Endometrium (tissue), 2 donors: ENCODE measurements around the gene GAS2L2.
"Not testable (repeated sequence)": the region's sequence is repeated elsewhere in the genome, so short reads cannot be mapped to it uniquely, and the experiment has no call there.

Experiments
- FAIRE-seq: peaks from 2 replicates; lab custom pipeline; 2012; peaks lifted over from hg19 to GRCh38; lab: Jason Lieb, UNC
- donor health status: control.
- donor health status: control.

Gene GAS2L2

DNA sequence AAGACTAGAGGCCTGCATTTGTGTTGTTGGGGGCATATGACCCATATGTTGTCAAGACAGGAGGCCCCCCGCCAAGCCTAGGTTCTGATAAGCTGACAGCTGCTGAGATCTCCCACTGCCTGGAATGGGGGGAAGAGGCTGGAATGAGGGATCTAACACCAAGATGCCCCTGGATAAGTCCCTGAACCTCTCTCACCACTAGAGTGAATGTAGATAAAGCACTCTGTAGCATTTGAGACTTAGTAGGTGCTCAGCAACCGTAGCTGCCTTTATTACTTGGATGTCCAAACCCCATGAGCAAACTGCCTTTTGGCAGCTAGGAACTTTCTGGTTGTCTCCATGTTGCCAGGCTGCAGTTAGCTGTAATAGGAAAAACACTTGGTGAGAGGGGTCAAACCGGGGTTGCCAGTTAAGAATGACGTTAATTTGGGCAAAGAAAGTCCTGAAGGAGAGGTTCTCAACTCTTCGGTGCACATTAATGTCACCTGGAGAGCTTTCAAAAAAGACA is 26.0 kb downstream of the GAS2L2 start:
- FAIRE-seq, result no peak

DNA sequence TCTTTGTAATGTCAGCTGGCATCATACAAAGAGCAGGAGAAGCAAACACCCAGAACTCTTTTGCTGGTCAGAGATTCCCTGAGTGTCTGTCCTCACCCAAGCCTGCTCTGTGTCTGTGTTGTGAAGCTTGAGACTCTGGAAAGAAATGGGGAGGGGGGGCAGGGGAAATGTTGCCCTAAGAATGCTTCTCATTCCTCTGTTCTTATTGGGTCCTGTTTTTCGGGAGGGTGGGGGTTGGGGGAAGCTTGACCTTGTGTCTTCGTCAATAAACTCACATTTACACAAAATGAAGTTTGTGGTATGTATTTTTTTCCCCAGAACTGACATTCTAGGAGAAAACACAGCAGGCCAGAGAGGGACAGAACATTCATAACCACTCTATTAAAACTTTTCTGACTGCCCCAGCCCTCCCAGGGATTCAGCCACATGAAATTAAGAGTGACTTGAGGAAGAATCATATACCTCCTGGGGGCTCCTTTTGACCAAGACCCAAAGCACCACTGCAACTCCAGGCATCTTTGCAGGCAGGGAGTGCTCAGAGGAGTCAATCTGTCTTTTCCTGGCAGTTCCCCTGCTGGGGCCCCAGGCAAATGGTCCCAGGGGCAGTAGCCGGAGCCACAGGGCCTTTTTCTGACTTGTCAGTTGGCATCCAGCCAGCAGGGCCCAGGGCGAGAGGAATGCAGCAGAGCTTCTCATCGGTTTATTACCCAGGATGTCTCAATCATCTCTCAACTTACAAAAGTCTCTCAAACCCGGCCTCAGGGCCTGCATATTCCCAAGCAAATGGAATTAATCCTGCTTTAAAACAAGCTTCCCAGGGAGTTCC is 26.7 kb downstream of the GAS2L2 start:
- no peak for FAIRE-seq

GRCh38 chr17:35725802-35726126 is 27.3 kb downstream of the GAS2L2 start:
- no peak for FAIRE-seq

DNA sequence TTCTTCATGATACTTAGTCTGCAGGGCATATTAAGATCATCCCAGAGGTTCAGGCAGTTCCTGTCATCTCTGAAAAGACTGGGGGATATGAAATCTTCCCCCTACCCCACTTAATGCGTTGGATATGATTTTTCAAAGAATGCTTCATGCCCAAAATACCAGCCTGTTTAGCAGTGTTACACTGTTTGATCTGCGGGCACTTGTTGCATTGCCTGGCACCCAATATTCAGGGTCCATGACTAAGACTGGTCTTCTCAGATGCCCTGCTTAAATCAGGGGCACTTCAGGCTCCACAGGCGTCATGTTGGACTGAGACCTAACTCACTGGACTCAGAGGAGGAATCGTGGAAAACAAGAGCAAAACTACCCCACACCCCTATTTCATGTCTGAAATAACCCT is 28.0 kb downstream of the GAS2L2 start:
- FAIRE-seq, result no peak

GRCh38 chr17:35723735-35724134 is 29.3 kb downstream of the GAS2L2 start:
- FAIRE-seq, result no peak

DNA sequence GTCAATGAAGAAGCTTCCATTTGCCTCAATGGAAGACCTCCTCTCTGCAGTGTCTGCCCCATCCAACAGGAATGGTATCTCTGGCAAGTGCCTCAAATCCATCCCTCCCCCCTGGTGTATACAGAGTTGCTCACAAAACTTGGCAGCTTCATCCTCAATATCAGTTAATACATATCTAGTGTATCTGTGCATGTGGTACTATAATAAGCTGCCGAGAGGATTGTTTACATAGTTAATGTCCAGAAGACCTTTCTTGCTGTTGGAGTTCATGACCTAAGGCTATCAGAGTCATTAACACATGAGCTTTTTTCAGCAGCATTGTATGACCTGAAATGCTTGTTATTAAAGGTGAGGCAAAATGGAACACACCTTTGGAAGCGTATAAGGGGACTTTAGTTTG is 35.6 kb downstream of the GAS2L2 start:
- FAIRE-seq, result no peak

GRCh38 chr17:35716897-35717465 is 36.1 kb downstream of the GAS2L2 start:
- no peak for FAIRE-seq

GRCh38 chr17:35716173-35716572 is 36.9 kb downstream of the GAS2L2 start:
- no peak for FAIRE-seq

- no peak for FAIRE-seq
Measured at GRCh38 chr17:35715416-35715815, 37.6 kb downstream of the GAS2L2 start.

- no peak for FAIRE-seq
Measured at GRCh38 chr17:35714988-35715387, 38.1 kb downstream of the GAS2L2 start.

DNA sequence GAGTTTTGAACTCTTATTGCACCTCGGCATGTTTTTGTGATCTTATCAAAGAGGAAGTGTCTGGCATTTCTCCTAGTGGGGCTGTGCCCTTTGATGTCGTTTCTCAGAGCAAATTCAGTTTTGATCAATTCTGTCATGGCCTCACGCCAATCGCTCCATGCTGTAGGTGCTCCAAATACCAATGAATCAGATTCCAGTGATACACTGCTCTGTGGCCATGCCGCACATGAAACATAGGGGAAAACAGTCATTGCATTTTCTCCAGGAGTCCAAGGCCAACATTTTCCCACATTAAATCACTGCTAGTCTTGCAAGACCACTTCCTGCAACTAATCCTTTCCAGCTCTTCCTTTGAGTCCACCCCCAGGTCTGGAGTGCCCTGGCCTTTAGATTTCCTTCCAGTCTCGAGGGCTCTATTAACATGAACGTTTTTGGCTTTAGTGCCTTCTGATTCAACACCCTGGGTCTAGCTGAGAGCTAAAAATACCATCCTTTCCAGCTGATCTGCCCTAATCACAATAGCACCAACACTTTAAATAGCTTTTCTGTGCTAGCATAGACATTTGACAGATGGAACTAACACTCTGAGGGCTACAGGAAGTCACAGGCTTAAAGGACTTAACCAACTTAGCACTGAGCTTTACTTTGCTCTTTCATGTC is 39.8 kb downstream of the GAS2L2 start:
- FAIRE-seq, result no peak

GRCh38 chr17:35710950-35711349 is 42.1 kb downstream of the GAS2L2 start:
- no peak for FAIRE-seq

- FAIRE-seq, result no peak
Measured at GRCh38 chr17:35709874-35710273, 43.2 kb downstream of the GAS2L2 start.

DNA sequence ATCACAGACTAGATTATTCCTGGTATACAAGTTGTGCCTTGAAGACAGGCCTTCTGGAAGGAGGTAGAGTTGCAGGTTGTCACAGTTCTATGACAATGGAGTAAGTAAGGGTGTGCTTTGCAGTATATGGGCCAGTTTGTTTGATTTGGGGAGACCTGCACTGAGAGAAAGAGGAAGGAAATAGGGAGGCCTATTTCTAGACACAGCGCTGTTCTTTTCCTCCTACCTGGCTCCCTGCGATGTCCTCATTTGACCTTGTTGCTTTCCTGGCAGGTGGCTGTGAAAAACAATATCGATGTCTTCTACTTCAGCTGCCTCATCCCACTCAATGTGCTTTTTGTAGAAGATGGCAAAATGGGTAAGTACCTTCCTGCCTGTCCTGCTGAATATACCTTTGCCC is 44.1 kb downstream of the GAS2L2 start:
- FAIRE-seq, result no peak

GRCh38 chr17:35708149-35708548 is 44.9 kb downstream of the GAS2L2 start:
- no peak for FAIRE-seq

DNA sequence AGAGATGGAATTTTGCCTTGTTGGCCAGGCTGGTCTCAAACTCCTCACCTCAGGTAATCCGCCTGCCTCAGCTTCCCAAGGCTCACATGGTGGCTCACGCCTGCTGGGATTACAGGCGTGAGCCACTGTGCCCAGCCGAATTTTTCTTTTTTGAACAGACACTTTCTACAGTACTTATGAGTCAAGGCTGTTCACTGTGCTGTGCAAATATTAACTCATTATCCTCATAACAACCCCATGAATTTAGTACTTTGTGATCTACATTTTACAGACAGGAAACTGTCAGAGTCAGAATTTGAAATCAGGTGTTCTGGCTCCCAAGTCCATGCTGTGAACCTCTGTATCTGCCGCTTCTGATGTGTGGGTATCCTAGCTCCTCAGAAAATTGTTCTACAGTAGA is 47.3 kb downstream of the GAS2L2 start:
- FAIRE-seq, result no peak

- no peak for FAIRE-seq
Measured at GRCh38 chr17:35705230-35705629, 47.8 kb downstream of the GAS2L2 start.

GRCh38 chr17:35703308-35703707 is 49.7 kb downstream of the GAS2L2 start:
- FAIRE-seq, result not testable (repeated sequence)

DNA sequence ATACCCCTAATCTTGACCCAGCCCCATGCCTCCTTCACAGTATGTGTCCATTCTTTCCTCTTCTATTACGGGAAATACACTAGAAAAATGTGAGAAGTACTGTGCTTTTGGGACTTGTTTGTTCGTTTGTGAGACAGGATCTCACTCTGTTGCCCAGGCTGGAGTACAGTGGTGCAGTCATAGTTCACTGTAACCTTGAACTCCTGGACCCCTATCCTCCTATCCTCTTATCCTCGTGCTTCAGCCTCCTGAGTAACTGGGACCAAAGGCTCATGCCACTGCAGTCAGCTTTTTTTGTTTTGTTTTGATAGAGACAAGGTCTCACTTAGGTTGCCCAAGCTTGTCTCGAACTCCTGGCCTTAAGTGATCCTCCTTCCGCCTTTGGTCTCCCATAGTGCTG is 51.5 kb downstream of the GAS2L2 start:
- FAIRE-seq, result no peak

- no peak for FAIRE-seq
Measured at GRCh38 chr17:35700150-35700549, 52.9 kb downstream of the GAS2L2 start.

DNA sequence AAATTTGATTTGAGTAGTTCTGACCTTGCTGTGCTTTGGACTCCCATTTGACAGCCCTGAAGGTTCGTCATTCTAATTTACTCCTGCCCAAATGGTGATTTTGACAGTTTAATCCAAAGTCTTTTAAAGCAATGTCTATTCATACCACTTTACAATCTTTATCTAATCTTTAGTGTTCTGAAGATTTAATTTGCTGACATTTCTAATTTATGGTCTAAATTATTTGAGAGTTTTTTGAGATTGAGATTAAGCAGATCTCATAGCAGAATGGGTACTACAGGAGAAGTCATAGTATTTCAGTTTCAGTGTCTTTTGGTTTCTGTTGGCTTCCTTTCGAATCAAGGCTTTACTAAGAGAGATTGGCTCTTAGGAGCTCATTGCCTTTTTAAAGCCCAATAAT is 54.2 kb downstream of the GAS2L2 start:
- FAIRE-seq, result no peak

DNA sequence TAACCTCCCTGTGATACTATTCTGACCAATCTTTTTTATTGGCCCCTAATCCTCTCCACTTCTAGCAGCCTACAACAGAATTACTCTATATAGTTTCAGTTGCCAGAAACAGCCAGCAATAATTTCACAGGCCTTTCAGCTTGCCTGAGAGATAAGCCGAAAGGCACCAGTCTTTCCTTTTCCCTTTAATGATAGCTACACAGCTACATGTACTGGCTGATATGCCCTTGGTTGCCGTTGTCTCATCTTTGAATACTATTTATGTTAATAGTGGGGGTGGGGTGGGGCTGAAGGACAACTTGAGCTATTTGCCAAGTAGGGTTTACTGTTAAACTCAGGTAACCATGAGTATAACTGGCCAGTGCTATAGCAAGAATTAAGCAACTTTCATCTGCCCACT is 57.4 kb downstream of the GAS2L2 start:
- no peak for FAIRE-seq

DNA sequence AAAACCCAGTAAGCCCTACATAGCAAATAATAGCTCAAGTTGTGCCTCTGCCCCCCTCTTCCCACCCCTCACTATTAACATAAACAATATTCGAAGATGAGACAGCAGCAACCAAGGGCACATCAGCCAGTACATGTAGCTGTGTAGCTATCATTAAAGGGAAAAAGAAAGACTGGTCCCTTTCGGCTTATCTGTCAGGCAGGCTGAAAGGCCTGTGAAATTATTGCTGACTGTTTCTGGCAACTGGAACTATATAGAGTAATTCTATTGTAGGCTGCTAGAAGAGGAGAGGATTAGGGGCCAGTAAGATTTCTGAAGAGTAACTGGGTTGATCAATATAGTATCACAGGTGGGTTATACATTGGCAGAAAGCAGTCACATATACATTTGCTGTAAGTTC is 58.1 kb downstream of the GAS2L2 start:
- FAIRE-seq, result no peak
